ENCODE results near the gene VPS39. TPM values are rescaled to one million over a fixed set of nuclear protein-coding genes. Genes with fewer than 3 reads are reported as not detected.

The VPS39 gene
- polyA plus RNA-seq, 2 of the 4 experiments (the other 2 are of a cell fraction), result 18.3 to 33.3 TPM

- DNase-seq (ENCODE audit: low read depth in 1 of 2, low spot score in 1 of 2) (no peak), ATAC-seq (no peak), FAIRE-seq (no peak)
- TF ChIP-seq CBX2 (IDR thresholded peaks at IDR 0.05; ENCODE audit: borderline replicate concordance, low read depth) (no peak), USF2 (IDR thresholded peaks at IDR 0.05) (no peak), HEYL (CRISPR knock-in tag; IDR thresholded peaks at IDR 0.05) (no peak), PHF8 (IDR thresholded peaks at IDR 0.05; ENCODE audit: borderline replicate concordance, low read depth) (no peak), HDAC2 (IDR thresholded peaks at IDR 0.05) (no peak), CHD2 (IDR thresholded peaks at IDR 0.05; ENCODE audit: low read length, partially characterized antibody) (no peak)
- TF ChIP-seq, protein P1, sequence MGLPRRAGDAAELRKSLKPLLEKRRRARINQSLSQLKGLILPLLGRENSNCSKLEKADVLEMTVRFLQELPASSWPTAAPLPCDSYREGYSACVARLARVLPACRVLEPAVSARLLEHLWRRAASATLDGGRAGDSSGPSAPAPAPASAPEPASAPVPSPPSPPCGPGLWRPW (IDR thresholded peaks at IDR 0.05), result no peak
- H3K4me1 ChIP-seq, result no peaks in the 10 kb centered on the region
- WGBS (ENCODE audit: missing lambda C conversion rate), result 100% methylated on average over 2 of the region's 2 CpGs
- H3K27ac ChIP-seq, result no peak overlapping the region
- peaks cover 5% of the 10 kb centered on the region; the same call in 1 of the 3 replicates for H3K9me3 ChIP-seq
- no peak overlapping the region for H3K4me3 ChIP-seq
- CTCF ChIA-PET, result no interaction called here
- POLR2A ChIA-PET, result interaction anchor here (1.3 kb wide), 1 partner anchor 20 kb away, joined by 4 read pairs; the partner anchor contains the start of genes GANC and TMEM87A
- no peak overlapping the region for H3K4me2 ChIP-seq
Observed at GRCh38 chr15:42253300-42253699, 45.2 kb upstream of the VPS39 start.

GRCh38 chr15:42240823-42241222 lies 32.7 kb upstream of the VPS39 start:
- no peak for DNase-seq (ENCODE audit: low read depth in 1 of 2, low spot score in 1 of 2)
- H3K4me2 ChIP-seq, result no peak overlapping the region
- FAIRE-seq, result no peak
- H3K9me3 ChIP-seq, result no peaks in the 10 kb centered on the region
- ChIA-PET POLR2A (no interaction called here), CTCF (no interaction called here)
- ATAC-seq, result no peak
- H3K27ac ChIP-seq, result no peak overlapping the region
- 91% methylated on average over 1 of the region's 1 CpG for WGBS (ENCODE audit: missing lambda C conversion rate)
- no peaks in the 10 kb centered on the region for H3K4me1 ChIP-seq
- H3K4me3 ChIP-seq, result no peak overlapping the region
- TF ChIP-seq POLR2A (IDR thresholded peaks at IDR 0.05; ENCODE audit: low read length) (no peak), CHD4 (IDR thresholded peaks at IDR 0.05; ENCODE audit: borderline replicate concordance) (no peak), MAFK (IDR thresholded peaks at IDR 0.05; ENCODE audit: partially characterized antibody) (no peak), FOSB (CRISPR knock-in tag; IDR thresholded peaks at IDR 0.05) (no peak), ELK1 (IDR thresholded peaks at IDR 0.05; ENCODE audit: low read depth, low read length) (no peak), ZFP36 (IDR thresholded peaks at IDR 0.05; ENCODE audit: borderline replicate concordance, partially characterized antibody) (no peak), SMC3 (IDR thresholded peaks at IDR 0.05) (no peak), USF2 (IDR thresholded peaks at IDR 0.05) (no peak), REST (IDR thresholded peaks at IDR 0.05) (no peak), GATA3 (IDR thresholded peaks at IDR 0.05; ENCODE audit: borderline replicate concordance) (no peak), CTCF (IDR thresholded peaks at IDR 0.05) (no peak), NFE2L2 (conservative IDR thresholded peaks at IDR 0.05; ENCODE audit: low read length) (no peak), TP53 (CRISPR knock-in tag; IDR thresholded peaks at IDR 0.05) (no peak), CBX2 (IDR thresholded peaks at IDR 0.05; ENCODE audit: borderline replicate concordance, low read depth) (no peak), EHMT2 (IDR thresholded peaks at IDR 0.05; ENCODE audit: low read depth) (no peak)
- TF ChIP-seq, protein P2, sequence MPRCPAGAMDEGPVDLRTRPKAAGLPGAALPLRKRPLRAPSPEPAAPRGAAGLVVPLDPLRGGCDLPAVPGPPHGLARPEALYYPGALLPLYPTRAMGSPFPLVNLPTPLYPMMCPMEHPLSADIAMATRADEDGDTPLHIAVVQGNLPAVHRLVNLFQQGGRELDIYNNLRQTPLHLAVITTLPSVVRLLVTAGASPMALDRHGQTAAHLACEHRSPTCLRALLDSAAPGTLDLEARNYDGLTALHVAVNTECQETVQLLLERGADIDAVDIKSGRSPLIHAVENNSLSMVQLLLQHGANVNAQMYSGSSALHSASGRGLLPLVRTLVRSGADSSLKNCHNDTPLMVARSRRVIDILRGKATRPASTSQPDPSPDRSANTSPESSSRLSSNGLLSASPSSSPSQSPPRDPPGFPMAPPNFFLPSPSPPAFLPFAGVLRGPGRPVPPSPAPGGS (IDR thresholded peaks at IDR 0.05), result no peak
- TF ChIP-seq, protein P1 (IDR thresholded peaks at IDR 0.05), result no peak
